Prostate gland (tissue), 2 donors: Measurements from ENCODE around the gene SLC9A7. TPM values are rescaled to one million over a fixed set of nuclear protein-coding genes. Genes with fewer than 3 reads are reported as not detected.

Experiments used
- DNase-seq: peaks from one replicate; pipeline ENCODE4 v3.0.0-alpha.2; 2019; ENCODE audit warnings: low spot score
- H3K27ac ChIP-seq, 2 donors: fragments of 200-600 bp; sonication (generic); 2 replicates each; pipeline ENCODE4 v1.5.1; 2017 to 2019
- H3K27me3 ChIP-seq: fragments of 200-600 bp; sonication (generic); replicated peaks from 2 replicates; pipeline ENCODE4 v1.5.1; 2019; ENCODE audit not compliant: insufficient read depth
- H3K36me3 ChIP-seq, 2 donors: fragments of 200-600 bp; sonication (generic); 1 replicate in 1 of 2; 2 replicates in 1 of 2; pipeline versions ENCODE4 v1.5.1 to v1.8.1; 2017 to 2019
- H3K4me1 ChIP-seq: fragments of 200-600 bp; sonication (generic); replicated peaks from 2 replicates; pipeline ENCODE4 v1.5.1; 2019
- H3K4me3 ChIP-seq, 2 donors: fragments of 200-600 bp; sonication (generic); 2 replicates each; pipeline ENCODE4 v1.5.1; 2017 to 2019
- H3K9me3 ChIP-seq: fragments of 200-600 bp; sonication (generic); 2 replicates; pipeline ENCODE4 v1.5.1; 2017
- POLR2A ChIP-seq: fragments of 450-650 bp; IDR thresholded peaks from one replicate; pipeline ENCODE4 v1.6.1; 2016; ENCODE audit warnings: antibody characterized with exemption, mild to moderate bottlenecking
- POLR2AphosphoS5 ChIP-seq: sonication (generic); formaldehyde crosslinking; IDR thresholded peaks from one replicate; pipeline ENCODE4 v1.6.1; 2017; ENCODE audit warnings: antibody characterized with exemption
- WGBS: methylation state at CpG from one replicate; pipeline ENCODE4 v1.1.5; 2018; 5-methylcytosine and 5-hydroxymethylcytosine counted together
- intact Hi-C: fragments of 100-400 bp; cut with DNase I; formaldehyde crosslinking; loops from one replicate; pipeline ENCODE4 v1.14.2; 2022
- total RNA-seq, 2 donors: library from RNA; depleted of rRNA; stranded (reverse); fragments of >200 nt; gene quantifications; one replicate each; pipeline ENCODE4 v1.1.0, GENCODE V29; 2016
- TF ChIP-seq, protein P1 (sequence below), 4 experiments: fragments of 200-600 bp in 2 of 4; fragments of 450-650 bp in 2 of 4; sonication (generic) in 2 of 4; IDR thresholded peaks; 1 replicate in 3 of 4; 2 replicates in 1 of 4; pipeline ENCODE4 v1.5.1; 2016 to 2019; ENCODE audit warnings: antibody characterized with exemption in 4 of 4, mild to moderate bottlenecking in 2 of 4, moderate library complexity in 2 of 4

Gene SLC9A7
- total RNA-seq, 2 donors from 2014 or later = 16.5 to 36.5 TPM

DNA sequence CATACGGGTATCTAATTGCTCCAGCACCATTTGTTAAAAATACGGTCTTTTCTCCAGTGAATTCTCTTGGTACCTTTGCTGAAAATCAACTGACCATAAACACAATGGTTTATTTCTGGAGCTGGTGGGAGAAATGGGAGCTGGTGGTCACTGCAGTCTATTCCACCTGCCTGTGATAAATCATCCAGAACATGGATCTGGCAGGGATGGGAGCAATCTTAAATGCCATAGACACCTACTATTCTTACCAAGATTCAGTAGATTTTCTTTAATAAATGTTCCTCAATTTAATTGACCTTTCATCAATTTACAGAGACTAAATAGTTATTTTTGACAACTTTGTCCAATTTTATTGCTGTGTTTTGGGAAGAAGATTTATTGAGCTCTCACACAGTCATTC, 68.1 kb downstream of the SLC9A7 start:
- DNase-seq = no peak
- H3K4me3 ChIP-seq = no peak overlapping the region
- no peaks in the 10 kb centered on the region for H3K9me3 ChIP-seq
- H3K27ac ChIP-seq = no peak overlapping the region
- TF ChIP-seq POLR2AphosphoS5 = no peak
- TF ChIP-seq, protein P1, sequence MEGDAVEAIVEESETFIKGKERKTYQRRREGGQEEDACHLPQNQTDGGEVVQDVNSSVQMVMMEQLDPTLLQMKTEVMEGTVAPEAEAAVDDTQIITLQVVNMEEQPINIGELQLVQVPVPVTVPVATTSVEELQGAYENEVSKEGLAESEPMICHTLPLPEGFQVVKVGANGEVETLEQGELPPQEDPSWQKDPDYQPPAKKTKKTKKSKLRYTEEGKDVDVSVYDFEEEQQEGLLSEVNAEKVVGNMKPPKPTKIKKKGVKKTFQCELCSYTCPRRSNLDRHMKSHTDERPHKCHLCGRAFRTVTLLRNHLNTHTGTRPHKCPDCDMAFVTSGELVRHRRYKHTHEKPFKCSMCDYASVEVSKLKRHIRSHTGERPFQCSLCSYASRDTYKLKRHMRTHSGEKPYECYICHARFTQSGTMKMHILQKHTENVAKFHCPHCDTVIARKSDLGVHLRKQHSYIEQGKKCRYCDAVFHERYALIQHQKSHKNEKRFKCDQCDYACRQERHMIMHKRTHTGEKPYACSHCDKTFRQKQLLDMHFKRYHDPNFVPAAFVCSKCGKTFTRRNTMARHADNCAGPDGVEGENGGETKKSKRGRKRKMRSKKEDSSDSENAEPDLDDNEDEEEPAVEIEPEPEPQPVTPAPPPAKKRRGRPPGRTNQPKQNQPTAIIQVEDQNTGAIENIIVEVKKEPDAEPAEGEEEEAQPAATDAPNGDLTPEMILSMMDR (IDR thresholded peaks at IDR 0.05) = no peak
- no peak for TF ChIP-seq POLR2A
- no peaks in the 10 kb centered on the region for H3K36me3 ChIP-seq
- H3K4me1 ChIP-seq = no peaks in the 10 kb centered on the region
- WGBS = 94% methylated on average over 2 of the region's 2 CpGs
- intact Hi-C loops = no loop called here
- no peaks in the 10 kb centered on the region for H3K27me3 ChIP-seq

DNA sequence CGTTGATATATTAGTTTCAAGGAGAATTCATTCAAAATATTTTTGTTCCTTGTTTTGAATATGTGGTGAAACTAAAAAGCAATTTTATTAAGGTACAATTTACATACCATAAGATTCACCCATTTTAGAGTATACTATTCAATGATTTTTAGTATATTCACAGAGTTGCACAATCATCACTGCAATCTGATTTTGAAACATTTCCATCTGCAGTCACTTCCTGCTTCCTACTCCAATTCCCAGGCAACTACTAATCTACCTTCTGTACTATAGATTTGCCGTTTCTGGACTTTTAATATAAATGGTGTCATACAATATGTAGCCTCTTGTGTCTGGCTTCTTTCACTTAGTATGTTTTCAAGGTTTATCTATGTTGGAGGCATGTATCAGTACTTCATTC, 71.3 kb downstream of the SLC9A7 start:
- intact Hi-C loops = no loop called here
- no peak for DNase-seq
- no peak overlapping the region for H3K4me3 ChIP-seq
- no peaks in the 10 kb centered on the region for H3K36me3 ChIP-seq
- H3K9me3 ChIP-seq = no peaks in the 10 kb centered on the region
- H3K4me1 ChIP-seq = no peaks in the 10 kb centered on the region
- no peaks in the 10 kb centered on the region for H3K27me3 ChIP-seq
- no peak for TF ChIP-seq POLR2A
- TF ChIP-seq, protein P1 (IDR thresholded peaks at IDR 0.05) = no peak
- no peak for TF ChIP-seq POLR2AphosphoS5
- no peak overlapping the region for H3K27ac ChIP-seq
- WGBS = 41% methylated on average over 2 of the region's 2 CpGs

DNA sequence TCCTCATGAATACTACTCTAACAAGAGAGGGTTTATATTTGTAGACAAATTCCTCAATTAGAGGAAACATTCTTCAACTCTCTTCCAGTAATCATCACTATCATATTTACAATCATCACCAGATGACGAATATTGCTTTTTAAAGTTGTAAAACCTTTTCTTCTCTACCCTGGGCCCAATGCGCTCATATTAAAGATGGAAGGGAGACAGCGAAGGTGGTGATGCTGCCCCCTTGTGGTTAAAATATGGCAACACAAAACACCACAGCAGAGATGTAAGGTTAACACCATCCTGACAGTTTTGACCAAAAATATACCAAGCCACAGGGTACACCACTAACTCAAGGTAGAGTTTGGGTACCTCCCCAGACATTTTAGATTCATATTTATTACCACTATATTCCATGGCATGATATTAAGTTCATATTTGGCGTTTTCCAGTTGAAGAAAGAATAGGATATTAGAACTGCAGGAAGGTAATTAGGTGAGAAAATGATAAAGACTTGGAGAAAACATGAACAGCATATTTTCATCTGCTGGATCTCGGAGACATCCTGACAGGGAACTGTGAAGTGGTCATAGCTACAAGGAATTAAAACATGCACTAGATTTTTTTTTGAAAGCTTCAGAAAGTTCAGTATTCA, 72.8 kb downstream of the SLC9A7 start:
- no peaks in the 10 kb centered on the region for H3K9me3 ChIP-seq
- 53% methylated on average over 5 of the region's 5 CpGs for WGBS
- no peak overlapping the region for H3K4me3 ChIP-seq
- peak; percentile 4 for DNase-seq
- intact Hi-C loops = no loop called here
- no peak overlapping the region for H3K27ac ChIP-seq
- no peaks in the 10 kb centered on the region for H3K36me3 ChIP-seq
- no peaks in the 10 kb centered on the region for H3K27me3 ChIP-seq
- H3K4me1 ChIP-seq = no peaks in the 10 kb centered on the region
- TF ChIP-seq, protein P1 (IDR thresholded peaks at IDR 0.05) = peak in 3 of 4 experiments; percentile 38 to 54 (median 41)
- no peak for TF ChIP-seq POLR2A

DNA sequence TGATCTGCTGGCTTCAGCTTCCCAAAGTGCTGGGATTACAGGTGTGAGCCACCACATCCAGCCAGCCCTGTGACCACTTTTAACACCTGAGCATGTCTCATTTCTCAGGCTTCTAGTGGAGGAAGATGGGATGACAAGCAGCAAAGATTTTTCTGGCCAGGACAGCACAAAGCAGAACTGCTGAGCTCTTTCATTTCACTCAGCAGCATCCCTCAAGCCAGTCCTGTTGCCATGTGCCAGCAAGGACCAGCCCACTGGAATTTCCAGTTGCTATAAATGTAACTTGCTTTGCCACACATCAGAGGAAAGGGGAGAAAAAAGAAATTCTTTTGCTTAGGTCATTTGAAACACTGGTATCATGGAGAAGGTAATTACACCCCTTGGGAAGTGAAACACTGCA, 75.9 kb downstream of the SLC9A7 start:
- Histone ChIP-seq H3K27ac (no peak overlapping the region), H3K36me3 (no peaks in the 10 kb centered on the region), H3K27me3 (no peaks in the 10 kb centered on the region), H3K4me3 (no peak overlapping the region), H3K9me3 (no peaks in the 10 kb centered on the region), H3K4me1 (no peaks in the 10 kb centered on the region)
- DNase-seq = no peak
- intact Hi-C loops = no loop called here
- TF ChIP-seq POLR2AphosphoS5 = no peak

DNA sequence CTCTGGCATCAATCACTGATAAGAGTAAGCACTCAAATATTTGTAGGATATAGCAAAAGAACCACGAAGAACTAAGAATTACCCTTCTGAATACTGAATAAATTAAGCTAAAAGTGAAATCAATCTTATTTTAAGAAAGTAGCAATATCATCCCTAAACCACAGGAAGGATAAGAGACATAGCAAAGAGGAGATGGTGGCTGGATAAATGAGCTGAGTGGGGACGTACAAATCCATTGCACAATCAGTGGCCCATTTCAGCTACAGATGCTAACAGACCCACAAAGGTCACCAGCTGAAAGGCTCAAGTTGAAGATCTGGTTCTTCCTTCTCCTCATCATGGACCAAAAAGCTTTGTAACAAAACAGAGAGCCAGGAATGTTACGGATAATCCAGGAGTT, 77.1 kb downstream of the SLC9A7 start:
- no peak overlapping the region for H3K4me3 ChIP-seq
- no peak for DNase-seq
- no peaks in the 10 kb centered on the region for H3K9me3 ChIP-seq
- no peaks in the 10 kb centered on the region for H3K36me3 ChIP-seq
- TF ChIP-seq POLR2AphosphoS5 = no peak
- no peak for TF ChIP-seq POLR2A
- TF ChIP-seq, protein P1 (IDR thresholded peaks at IDR 0.05) = no peak
- intact Hi-C loops = no loop called here
- no peaks in the 10 kb centered on the region for H3K27me3 ChIP-seq
- H3K4me1 ChIP-seq = no peaks in the 10 kb centered on the region
- H3K27ac ChIP-seq = no peak overlapping the region
- WGBS = 89% methylated on average over 3 of the region's 3 CpGs
